Fibroblast of mammary gland (primary cell): ENCODE results near the gene DMAC2L.
"Not testable (repeated sequence)": the region's sequence is repeated elsewhere in the genome, so short reads cannot be mapped to it uniquely, and the experiment has no call there.

Experiments
- DNase-seq: peaks from one replicate; pipeline ENCODE4 v3.0.0-alpha.2; 2010; ENCODE audit warnings: low read depth
- H3K4me3 ChIP-seq: 2 replicates; pipeline ENCODE4 v1.5.1; 2011; ENCODE audit warnings: low read depth, mild to moderate bottlenecking, low read length, moderate library complexity; ENCODE audit not compliant: control insufficient read depth
- CTCF ChIP-seq: conservative IDR thresholded peaks from 2 replicates; pipeline ENCODE4 v1.5.1; 2011; ENCODE audit warnings: low read depth, low read length, inconsistent platforms; ENCODE audit not compliant: control insufficient read depth, insufficient read depth

Gene DMAC2L

GRCh38 chr14:50357753-50358395, 45.8 kb downstream of the DMAC2L start:
- DNase-seq = no peak
- H3K4me3 ChIP-seq = no peak overlapping the region
- TF ChIP-seq CTCF = no peak

GRCh38 chr14:50359631-50360030, 47.5 kb downstream of the DMAC2L start:
- H3K4me3 ChIP-seq = no peak overlapping the region
- no peak for TF ChIP-seq CTCF
- no peak for DNase-seq

GRCh38 chr14:50360093-50360492, 48.0 kb downstream of the DMAC2L start:
- DNase-seq = no peak
- TF ChIP-seq CTCF = no peak
- no peak overlapping the region for H3K4me3 ChIP-seq

DNA sequence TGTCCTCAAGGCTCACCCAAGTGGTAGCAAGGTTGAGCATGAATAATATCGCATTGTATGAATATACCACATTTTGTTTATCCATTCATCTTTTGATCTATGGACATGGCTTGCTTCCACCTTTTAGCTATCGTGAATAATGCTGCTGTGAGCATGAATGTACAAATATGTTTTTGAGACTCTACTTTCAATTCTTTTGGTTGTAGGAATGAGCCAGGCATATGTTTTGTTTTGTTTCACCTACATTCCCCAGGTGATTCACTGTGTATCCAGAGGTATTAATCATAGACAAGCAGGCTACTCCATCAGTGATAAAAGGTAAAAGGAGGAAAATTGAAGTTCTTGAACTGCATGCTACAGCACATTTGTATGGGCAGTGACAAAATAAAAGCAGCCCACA, 48.7 kb downstream of the DMAC2L start:
- no peak for TF ChIP-seq CTCF
- no peak for DNase-seq
- no peak overlapping the region for H3K4me3 ChIP-seq

DNA sequence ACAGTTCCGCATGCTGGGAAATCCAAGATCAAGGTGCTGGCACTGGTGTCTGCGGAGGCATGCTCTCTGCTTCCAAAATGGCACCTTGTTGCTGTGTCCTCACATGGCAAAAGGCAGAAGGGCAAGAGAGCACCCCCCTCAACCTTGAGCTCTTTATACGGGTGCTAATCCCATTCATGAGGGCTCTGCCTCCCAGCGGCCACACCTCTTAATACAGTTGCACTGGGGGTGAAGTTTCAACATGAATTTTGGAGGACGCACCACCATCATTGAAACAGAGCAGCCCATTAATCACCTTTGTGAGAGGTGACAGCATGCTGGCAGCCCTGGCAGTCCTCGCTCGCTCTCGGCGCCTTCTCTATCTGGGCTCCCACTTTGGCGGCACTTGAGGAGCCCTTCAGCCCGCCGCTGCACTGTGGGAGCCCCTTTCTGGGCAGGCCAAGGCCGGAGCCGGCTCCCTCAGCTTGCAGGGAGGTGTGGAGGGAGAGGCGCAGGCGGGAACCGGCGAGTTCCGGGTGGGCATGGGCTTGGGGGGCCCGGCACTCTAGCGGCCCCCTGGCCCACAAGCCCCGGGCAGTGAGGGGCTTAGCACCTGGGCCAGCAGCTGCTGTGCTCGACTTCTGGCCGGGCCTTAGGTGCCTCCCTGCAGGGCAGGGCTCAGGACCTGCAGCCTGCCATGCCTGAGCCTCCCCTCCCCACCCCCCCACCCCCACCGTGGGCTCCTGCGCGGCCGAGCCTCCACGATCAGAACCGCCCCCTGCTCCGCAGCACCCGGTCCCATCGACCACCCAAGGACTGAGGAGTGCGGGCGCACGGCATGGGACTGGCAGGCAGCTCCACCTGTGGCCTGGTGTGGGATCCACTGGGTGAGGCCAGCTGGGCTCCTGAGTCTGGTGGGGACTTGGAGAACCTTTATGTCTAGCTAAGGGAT, 49.6 kb downstream of the DMAC2L start:
- H3K4me3 ChIP-seq, DNase-seq: not testable (repeated sequence)

- no peak for TF ChIP-seq CTCF
- DNase-seq = no peak
- no peak overlapping the region for H3K4me3 ChIP-seq
Measured at GRCh38 chr14:50362764-50363713, 50.9 kb downstream of the DMAC2L start.
